Dermis blood vessel endothelial cell (primary cell): ENCODE results near the gene COG4. TPM values are rescaled to one million over a fixed set of nuclear protein-coding genes. Genes with fewer than 3 reads are reported as not detected.

ENCODE experiments used
- DNase-seq: peaks from one replicate; pipeline ENCODE4 v3.0.0; 2010
- total RNA-seq: library from RNA; depleted of rRNA; stranded (reverse); fragments of >200 nt; gene quantifications from 2 replicates; pipeline ENCODE4 v1.2.3, GENCODE V29; 2014

Gene COG4
- total RNA-seq, 1 donor from 2014 or later = 93.8 TPM

DNA sequence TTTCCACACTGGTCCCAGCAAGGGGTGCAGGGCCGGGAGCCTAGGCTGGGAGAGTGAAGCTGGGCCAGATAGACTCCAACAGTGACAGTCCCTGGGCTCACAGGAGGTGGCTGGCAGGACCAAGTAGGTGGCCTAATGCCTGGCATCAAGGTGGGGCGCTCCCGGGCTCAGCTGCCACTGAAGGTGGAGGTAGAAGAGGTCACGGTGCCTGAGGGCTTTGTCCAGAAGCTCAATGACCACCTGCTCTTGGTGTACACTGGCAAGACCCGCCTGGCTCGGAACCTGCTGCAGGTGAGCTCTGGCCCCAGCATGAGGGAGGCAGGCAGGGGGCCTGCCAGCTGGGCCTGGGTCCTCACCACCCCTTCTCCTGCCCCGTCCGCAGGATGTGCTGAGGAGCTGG, 45.2 kb downstream of the COG4 start:
- DNase-seq = no peak

DNA sequence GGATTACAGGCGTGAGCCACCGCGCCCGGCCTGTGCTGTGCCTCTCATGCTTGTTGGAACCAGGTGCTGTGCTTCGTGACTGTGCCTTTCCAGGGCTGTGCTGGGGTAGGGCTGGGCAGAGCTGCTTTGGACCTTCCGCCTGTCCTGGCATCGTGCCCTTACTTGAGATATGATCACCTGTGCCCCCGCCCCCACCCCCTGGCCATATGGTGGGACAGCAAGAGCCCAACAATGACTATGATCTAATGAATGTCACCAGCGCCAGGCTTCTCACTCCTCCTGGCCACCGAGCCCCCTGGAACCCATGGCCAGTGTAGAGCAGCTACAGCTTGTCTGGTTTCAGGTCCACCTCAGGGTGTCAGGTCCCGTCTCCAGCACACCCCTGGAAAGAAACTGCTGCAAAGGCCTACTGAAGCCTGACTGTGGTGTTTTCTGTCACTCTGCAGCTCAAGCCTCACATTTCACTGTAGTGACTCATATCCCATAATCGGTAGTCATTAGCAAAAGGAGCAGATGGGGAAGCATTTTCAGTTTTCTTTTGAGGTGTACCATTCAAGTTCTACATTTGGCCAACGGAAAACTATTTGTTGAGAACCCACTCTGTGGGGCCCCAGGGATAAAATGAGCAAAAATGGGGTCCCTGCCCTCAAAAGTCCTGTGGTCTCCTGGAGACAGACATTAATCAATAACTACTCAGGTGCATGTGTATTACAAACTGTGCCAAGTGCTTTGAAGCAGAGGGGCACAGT, 46.9 kb downstream of the COG4 start:
- peak; percentile 85 for DNase-seq

DNA sequence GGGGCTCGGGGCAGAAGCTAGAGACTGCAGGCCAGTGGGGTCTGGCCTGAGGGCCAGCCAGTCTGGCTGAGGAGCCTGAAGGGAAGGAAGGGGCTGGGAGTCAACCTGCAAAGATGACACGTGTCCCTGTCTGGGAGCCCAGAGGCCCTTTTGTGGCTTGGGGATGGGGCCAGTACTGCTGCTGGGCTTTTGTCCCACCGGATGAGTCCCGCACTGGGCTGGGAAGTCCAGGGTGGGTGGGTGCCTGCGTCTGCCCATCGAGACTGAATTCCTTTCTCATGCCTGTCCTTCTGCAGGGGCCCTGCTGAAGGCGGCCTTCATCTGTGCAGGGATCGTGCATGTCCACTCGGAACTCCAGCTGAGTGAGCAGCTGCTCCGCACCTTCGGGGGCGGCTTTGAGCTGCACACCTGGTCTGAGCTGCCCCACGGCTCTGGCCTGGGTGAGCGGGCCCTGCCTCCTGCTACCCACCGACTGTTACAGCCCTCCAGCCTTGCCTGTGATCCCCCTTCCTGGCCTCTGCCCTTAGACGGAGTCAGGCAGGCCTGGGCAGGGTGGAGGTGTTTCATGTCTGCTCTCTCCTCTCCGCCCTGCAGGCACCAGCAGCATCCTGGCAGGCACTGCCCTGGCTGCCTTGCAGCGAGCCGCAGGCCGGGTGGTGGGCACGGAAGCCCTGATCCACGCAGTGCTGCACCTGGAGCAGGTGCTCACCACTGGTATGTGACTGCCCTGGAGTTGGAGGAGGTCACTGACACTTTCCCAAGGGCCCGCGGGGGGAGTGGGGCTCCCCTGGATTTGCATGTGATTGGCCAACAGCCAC, 48.1 kb downstream of the COG4 start:
- DNase-seq = no peak

DNA sequence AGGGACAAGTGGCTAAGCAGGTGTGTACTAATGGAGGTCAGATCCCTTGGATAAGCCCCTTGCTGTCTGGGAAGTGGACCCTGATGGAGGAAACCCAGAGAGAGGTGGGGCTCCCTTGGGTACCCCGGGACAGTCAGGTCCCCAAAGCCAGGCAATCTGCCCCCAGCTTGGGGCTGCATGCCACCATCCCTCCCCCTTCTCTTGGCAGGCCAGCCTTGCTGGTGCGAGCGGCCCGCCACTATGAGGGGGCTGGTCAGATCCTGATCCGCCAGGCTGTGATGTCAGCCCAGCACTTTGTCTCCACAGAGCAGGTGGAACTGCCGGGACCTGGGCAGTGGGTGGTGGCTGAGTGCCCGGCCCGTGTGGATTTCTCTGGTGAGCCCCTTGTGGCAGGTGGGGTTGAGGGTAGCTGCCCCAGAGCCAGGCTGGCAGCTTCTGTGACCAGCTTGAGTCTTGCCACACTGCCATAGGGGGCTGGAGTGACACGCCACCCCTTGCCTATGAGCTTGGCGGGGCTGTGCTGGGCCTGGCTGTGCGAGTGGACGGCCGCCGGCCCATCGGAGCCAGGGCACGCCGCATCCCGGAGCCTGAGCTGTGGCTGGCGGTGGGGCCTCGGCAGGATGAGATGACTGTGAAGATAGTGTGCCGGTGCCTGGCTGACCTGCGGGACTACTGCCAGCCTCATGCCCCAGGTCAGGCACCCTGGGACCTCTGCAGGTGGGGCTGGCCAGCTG, 48.9 kb downstream of the COG4 start:
- no peak for DNase-seq

DNA sequence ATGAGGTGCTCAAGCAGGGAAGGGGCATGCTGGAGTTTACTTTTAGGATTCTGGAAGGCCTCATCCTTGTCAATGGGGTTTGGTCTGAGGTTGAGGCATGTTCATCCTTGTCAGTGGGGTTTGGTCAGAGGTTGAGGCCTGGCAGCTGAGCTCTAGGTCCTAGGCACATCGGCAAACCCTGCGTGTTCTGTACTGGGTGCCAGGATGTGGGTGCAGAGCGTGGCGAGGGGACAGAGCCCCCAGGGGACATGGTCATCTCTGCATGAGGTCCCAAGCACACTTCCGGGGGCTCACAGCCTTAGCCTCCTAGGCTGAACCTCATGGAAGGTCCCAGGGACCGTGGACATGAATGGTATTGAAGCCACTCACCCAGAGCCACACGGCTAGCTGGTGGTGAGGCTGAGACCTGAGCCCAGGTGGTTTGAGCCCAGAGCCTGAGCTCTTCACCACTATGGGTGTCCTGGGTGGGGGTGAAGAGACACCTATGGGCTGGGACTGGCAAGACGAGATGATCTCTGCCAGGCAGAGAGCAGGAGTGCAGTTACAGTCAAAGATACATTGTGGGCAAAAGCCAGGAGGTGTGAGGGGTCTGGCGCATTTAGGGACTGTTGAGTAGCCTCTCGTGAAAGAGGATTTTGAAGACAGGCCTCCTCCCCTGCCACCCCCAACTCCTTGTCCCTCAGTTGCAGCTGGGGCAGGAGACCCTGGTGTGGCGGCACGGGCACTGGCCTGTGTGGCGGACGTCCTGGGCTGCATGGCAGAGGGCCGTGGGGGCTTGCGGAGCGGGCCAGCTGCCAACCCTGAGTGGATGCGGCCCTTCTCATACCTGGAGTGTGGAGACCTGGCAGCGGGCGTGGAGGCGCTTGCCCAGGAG, 49.7 kb downstream of the COG4 start:
- no peak for DNase-seq

DNA sequence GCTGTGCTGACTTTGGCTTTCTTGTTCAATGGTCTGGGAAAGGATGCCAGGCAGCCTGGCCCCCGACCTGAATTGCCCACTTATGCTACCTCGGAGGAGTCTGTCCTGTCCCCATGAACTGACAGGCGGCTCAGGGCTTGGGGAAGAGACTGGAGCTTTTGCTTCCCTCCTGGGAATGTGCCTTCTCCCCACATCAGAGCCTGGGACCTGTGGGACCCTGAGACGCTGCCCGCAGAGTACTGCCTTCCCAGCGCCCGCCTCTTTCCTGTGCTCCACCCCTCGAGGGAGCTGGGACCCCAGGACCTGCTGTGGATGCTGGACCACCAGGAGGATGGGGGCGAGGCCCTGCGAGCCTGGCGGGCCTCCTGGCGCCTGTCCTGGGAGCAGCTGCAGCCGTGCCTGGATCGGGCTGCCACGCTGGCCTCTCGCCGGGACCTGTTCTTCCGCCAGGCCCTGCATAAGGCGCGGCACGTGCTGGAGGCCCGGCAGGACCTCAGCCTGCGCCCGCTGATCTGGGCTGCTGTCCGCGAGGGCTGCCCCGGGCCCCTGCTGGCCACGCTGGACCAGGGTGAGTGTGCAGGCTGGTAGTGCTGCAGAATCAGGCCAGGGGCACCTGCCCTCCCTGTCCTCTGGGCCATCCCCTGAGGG, 50.4 kb downstream of the COG4 start:
- DNase-seq = no peak

DNA sequence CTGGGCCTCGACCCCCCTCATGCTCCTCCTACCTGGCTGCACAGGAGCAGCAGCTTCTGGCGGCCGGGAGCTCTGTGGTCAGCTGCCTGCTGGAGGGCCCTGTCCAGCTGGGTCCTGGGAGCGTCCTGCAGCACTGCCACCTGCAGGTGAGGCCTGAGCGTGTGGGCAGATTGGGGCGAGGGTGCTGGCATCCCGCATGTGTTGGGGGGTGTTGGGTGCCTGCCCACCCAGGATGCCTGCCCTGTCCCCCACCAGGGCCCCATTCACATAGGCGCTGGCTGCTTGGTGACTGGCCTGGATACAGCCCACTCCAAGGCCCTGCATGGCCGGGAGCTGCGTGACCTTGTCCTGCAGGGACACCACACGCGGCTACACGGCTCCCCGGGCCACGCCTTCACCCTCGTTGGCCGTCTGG, 52.4 kb downstream of the COG4 start:
- peak; percentile 54 for DNase-seq

DNA sequence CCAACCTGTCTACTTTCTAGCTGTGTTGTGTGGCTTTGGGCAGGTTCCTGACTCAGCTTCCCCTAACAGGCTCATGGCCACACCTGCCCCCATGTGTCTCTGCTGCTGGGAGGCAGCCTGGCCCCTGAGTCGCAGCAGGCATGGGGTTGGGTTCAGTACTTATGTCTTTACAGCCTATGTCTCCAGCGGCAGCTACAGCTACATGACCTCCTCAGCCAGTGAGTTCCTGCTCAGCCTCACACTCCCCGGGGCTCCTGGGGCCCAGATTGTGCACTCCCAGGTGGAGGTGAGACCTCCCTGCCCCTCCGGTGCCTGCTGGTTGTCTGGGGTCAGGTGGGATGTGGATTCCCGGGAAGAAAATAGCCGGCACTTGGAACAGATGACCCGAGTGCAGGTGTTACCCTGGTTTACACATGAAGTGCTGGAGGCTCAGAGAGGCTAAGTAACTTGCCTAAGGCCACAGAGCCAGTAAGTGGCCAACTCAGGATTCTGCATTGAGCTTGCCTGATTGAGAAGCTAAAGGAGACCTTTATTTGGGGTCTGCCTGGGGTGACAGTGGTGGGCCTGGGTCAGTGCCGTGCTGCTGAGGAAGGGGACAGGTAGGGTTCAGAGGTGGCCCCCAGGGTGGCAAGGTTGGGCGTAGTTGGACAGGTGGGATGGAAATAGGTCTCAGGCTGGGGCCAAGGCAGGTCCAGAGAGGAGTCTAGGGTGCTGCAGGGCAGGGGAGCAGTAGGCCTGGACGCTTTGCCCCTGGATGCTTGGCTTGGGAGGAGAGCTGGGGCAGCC, 53.0 kb downstream of the COG4 start:
- DNase-seq = no peak

DNA sequence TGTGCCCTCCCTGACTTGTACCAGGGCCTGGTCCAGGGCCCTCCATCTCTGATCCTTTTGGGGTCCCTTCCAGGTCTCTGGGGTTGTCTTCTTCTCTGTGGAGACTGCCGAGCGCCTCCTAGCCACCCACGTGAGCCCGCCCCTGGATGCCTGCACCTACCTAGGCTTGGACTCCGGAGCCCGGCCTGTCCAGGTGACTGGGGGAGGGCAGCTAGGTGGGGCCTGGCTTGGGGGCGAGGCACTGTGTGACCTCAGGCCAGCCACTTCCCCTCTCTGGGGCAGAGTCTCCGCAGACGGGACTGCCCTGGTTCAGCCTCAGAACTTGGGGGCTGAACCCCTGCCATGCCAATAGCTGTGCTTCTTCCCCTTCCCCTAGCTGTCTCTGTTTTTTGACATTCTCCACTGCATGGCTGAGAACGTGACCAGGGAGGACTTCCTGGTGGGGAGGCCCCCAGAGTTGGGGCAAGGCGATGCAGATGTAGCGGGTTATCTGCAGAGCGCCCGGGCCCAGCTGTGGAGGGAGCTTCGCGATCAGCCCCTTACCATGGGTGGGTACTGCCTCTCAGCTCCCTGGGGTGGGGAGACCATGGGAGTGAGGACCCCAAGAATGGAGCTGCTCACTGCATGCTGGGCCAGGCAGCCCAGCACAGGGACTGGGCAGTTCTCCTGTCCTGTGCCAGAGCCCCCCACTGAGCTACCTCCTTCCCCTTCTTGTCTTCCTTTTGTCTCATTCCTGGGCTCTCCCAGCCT, 54.4 kb downstream of the COG4 start:
- no peak for DNase-seq

DNA sequence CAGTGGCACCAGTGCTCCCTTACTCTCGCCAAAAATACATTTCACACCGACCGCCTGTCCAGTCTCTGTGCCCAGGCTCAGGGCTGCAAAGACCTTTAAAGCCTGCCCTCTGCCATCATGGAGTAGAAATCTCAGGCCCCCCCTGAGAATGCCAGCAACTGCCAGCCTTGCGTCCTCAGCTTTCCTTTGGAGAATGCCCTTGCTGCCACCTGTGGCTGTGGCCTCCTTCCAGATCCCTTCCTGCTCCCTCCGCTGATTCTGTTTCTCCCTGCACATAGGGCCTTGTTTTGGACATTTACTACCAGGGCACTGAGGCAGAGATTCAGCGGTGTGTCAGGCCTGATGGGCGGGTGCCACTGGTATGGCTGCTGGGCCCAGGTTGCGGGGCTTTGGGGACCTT, 55.7 kb downstream of the COG4 start:
- no peak for DNase-seq

DNA sequence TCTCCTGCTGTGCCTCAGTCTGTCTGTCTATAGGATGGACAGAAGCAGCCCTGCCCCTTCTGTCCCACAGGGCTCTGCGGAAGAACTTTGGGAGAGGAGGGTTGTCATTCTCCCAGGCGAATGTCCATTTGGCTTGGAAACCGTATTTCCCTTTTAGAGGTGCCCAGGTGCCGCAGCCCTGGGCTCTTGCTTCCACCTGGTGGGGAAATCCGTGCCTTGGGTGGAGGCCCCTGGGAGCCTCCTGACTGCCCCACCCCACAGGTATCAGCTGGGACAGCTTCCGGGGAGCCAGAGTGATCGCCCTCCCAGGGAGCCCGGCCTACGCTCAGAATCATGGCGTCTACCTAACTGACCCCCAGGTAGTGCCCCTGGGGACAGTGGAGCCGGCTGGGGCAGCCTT, 56.2 kb downstream of the COG4 start:
- DNase-seq = no peak

DNA sequence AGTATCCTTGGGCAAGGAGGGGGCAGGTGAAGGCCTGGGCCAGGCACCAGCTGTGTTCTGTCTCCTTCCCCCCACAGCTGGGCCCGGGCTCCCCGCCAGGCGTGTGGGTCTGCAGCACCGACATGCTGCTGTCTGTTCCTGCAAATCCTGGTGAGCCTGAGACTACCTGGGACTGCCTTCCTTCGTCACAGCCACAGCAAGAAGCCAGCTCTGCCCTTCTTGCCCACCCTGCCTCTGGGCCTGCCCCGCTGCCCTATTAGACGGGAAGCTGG, 56.6 kb downstream of the COG4 start:
- no peak for DNase-seq

DNA sequence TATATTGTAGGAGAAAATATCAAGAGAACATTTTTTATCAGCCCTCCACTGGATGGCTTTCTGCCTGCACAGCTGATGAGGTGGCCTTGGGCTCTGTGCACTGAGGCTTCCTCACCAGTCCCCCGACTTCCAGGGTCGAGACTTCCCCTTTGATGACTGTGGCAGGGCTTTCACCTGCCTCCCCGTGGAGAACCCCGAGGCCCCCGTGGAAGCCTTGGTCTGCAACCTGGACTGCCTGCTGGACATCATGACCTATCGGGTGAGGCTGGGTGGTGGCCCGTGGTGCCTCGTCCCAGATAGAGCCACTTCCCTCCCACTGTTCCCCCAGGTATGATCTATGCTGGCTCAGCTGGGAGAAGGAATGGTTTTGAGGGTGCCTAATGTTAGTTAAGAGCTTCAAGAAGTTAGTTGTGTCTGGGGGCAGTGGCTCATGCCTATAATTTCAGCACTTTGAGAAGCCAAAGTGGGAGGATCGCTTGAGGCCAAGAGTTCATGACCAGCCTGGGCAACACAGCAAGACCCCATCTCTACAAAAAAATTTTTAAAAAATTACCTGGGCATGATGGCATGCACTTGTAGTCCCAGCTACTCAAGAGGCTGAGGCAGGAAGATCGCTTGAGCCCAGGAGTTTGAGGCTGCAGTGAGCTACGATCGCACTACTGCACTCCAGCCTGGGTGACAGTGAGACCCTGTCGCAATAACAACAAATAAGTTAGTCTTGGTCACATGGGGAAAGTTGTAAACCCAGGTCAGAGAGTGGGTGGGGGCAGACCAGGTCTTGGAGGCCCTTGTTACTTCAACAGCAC, 57.2 kb downstream of the COG4 start:
- DNase-seq = no peak

DNA sequence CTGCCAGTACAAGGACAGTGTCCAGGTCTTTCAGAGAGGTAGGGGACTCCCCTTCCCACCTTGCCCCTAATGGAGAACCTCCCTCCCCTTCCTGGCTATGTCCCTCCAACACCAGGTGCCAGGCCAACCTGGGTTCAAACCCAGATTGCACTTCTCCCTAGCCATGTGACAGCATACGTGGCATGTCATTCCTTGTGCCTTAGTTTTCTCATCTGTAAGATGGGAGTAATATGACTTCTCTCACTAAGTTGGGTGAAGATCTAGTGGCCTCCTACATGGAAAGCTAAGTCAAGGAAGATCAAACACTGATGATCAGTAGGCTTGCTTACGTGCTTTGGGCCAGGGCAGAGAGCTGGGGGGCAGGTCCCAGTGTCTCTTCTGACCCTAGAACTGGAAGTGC, 60.1 kb downstream of the COG4 start:
- no peak for DNase-seq

DNA sequence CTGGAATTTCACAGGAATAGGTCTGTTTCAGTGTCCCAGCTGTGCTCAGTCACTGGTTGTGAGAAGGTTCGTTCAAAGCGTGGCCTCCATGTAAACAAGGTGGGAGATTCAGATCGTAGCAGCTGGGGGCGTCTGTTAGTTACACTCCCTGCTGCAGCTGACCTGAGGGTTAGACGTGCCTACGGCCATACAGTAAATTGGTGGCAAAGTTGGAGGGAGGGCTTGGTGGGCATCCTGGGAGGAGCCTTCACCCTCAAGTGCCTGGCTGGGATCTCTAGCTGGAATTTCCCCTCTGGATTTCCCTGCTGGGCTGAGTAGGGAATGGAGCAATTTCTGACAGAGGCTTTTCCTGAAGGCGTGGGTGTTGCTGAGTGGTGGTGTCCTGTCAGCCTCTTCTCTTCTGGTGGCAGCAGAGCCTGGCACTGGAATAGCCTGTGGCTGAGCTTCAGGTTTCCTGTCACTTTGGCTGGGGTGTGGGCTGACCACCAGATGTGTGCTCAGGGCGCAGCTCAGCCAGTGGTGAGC, 62.6 kb downstream of the COG4 start:
- DNase-seq = peak; percentile 65

DNA sequence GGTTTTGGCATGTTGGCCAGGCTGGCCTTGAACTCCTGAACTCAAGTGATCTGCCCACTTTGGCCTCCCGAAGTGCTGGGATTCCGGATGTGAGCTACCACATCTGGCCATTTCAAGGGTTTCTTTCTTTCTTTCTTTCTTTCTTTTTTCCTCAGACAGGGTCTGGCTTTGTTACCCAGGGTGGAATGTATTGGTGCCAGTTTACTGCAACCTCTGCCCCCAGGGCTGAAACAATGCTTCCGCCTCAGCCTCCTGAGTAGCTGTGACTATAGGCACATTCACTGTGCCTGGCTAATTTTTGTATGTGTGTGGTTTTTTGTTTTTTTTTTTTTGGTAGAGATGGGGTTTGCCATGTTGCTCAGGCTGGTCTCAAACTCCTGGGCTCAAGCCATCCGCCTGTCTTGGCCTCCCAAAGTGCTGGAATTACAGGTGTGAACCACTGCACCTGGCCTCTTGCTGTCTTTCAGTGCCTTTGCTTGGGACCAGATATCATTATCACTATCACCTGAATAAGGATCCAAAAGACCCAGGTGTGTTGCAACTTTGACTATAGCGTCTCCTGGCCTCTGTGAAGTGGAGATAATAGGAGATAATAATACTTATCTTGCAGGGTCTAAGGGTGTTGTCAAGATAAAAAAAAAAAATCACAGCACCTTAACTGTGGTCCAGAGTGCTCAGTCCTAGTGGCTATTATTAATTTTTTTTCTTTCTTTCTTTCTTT, 65.7 kb downstream of the COG4 start:
- no peak for DNase-seq

DNA sequence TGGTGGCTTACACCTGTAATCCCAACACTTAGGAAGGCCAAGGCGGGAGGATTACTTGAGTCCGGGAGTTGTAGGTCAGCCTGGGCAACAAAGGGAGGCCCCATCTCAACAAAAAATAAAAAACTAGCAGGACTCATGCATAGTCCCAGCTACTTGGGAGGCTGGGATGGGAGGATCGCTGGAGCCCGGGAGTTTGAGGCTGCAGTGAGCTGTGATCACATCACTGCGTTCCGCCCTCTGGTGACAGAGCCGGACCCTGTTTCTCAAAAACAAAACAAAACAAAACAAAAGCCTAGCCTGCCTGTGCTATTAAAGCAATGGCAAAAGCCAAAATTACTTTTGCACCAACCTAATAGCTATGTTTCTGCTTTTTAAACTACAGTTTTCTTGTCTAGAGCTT, 67.4 kb downstream of the COG4 start:
- DNase-seq = no peak

DNA sequence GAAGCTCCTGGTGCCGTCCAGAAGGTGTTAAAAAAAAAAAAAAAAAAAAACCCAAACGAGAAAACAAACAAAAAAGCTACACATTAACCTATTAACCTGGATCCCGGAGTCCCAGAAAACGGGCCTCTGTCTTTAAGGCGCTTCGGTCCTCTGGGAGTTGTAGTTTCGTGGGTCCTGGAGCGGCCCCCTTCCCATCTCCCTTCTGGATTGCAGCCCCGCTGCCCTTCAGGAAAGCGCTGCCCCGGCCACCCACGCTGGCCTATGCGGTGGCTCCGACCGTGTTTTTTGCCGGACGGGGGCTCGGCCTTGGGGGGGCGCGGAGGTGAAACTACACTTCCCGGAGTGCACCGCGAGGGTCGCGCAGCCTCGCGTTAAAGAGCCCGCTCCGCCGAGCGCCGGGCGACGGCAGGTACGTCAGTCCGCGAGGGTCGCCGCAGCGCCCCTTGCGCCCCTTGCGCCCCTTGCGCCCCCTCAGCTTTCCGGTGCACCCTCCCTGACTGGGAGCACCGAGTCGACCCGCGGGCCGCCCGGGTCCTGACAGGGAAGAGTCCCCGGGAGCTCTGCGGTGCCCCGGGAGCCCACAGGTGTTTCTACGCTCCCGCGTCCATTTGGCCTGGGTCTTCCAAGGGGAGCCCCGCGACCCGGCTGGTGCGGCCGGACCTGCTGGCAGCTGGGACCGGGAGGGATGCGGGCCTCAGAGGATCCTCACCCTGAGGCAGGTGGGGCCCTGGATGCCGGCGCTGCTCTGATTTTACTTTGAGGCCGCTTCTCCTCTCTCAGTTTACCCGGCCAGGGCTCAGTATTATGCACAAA, 68.9 kb downstream of the COG4 start, which contains the start of gene FCSK:
Gene FCSK, plus strand, starts transcription at position 374 of the 813 bp plus-strand sequence. CDS start 8,596 bp downstream, outside the sequence.
- peak; percentile 70 for DNase-seq
